ENCODE results near the gene CTDP1.
A peak's percentile ranks its signal among the peaks of the same experiment; 100 is the strongest.

GRCh38 chr18:79657342-79657996 is 22.1 kb upstream of the CTDP1 start:
- TF ChIP-seq CTCF (conservative IDR thresholded peaks at IDR 0.05; ENCODE audit: low read depth, low read length) (0 out of 2 replicates have a peak, but pooled peaks have one; percentile 24), EZH2 (IDR thresholded peaks at IDR 0.05; ENCODE audit: low read length, unreplicated experiment) (no peak)
